Measurements from ENCODE around the gene FABP3.

The FABP3 gene

GRCh38 chr1:31318146-31318545 is 54.7 kb downstream of the FABP3 start:
- DNase-seq (ENCODE audit: low read depth in 4 of 4, low spot score in 1 of 4): no peak

- DNase-seq (ENCODE audit: low read depth in 4 of 4, low spot score in 1 of 4): no peak
These were observed 57.0 kb downstream of the FABP3 start for GRCh38 chr1:31315902-31316301.

All from stimulated activated CD4-positive, alpha-beta T cell treated with anti-CD3 and anti-CD28 coated beads, Interleukin-1b, Interleukin-23, amount 100 ng/mL, for 24 hours (primary cell).